Endothelial cell of umbilical vein (primary cell): ENCODE data around the gene ZNF487. TPM values are rescaled to one million over a fixed set of nuclear protein-coding genes. Genes with fewer than 3 reads are reported as not detected.

Experiments
- BruUV-seq: library from RNA; stranded (reverse); fragments of 400-500 nt; replicated peaks from 2 replicates; lab custom pipeline; 2021; lab: Mats Ljungman, UMichigan
- CTCF ChIA-PET: fragments of 300-600, 350-600 bp; sonication (Branson Sonifier 250); formaldehyde crosslinking; loops from one replicate; lab custom pipeline; 2021; ENCODE audit warnings: antibody characterized with exemption, inconsistent platforms; lab: Charles Lee
- POLR2A ChIA-PET: fragments of 300-600, 350-600 bp; sonication (Branson Sonifier 250); formaldehyde crosslinking; loops from one replicate; lab custom pipeline; 2021; ENCODE audit warnings: antibody characterized with exemption, inconsistent platforms; lab: Charles Lee
- DNase-seq: peaks from one replicate; pipeline ENCODE4 v3.0.0-alpha.2; 2011; ENCODE audit warnings: low read depth, low spot score
- FAIRE-seq: peaks from 2 replicates; lab custom pipeline; 2011; peaks lifted over from hg19 to GRCh38; lab: Jason Lieb, UNC
- H2AFZ ChIP-seq: 2 replicates; pipeline ENCODE4 v1.6.0; 2012; ENCODE audit warnings: low read depth, low read length, control low read depth, inconsistent platforms
- H3K27ac ChIP-seq: 2 replicates; pipeline ENCODE4 v1.5.1; 2011; ENCODE audit warnings: low read depth, mild to moderate bottlenecking, control low read depth, low read length, moderate library complexity; ENCODE audit not compliant: insufficient read depth
- H3K27me3 ChIP-seq, 2 experiments: 2 replicates each; pipeline versions ENCODE4 v1.6.0 to v1.6.1; 2011; ENCODE audit warnings: low read length in 2 of 2, mixed read lengths in 1 of 2; ENCODE audit not compliant: control insufficient read depth in 2 of 2, insufficient read depth in 2 of 2
- H3K36me3 ChIP-seq, 2 experiments: 2 replicates in 1 of 2; 3 replicates in 1 of 2; pipeline ENCODE4 v1.5.1; 2011; ENCODE audit warnings: low read length in 2 of 2, mild to moderate bottlenecking in 1 of 2, moderate library complexity in 1 of 2; ENCODE audit not compliant: control insufficient read depth in 2 of 2, insufficient read depth in 2 of 2; ENCODE audit errors: extremely low read depth in 1 of 2
- H3K4me1 ChIP-seq: 3 replicates; pipeline ENCODE4 v1.5.1; 2011; ENCODE audit warnings: mild to moderate bottlenecking, low read length; ENCODE audit not compliant: control insufficient read depth, insufficient read depth; ENCODE audit errors: extremely low read depth
- H3K4me2 ChIP-seq: 2 replicates; pipeline ENCODE4 v1.6.1; 2011; ENCODE audit warnings: low read length, control low read depth, mixed read lengths; ENCODE audit not compliant: insufficient read depth
- H3K4me3 ChIP-seq, 3 experiments: fragments of 200-600 bp in 1 of 3; sonication (generic), shearing (Covaris generic) in 1 of 3; replicated peaks in 1 of 3; 2 replicates each; pipeline ENCODE4 v1.5.1; 2011 to 2016; ENCODE audit warnings: control low read depth in 3 of 3, low read length in 3 of 3, mild to moderate bottlenecking in 2 of 3, inconsistent platforms in 1 of 3, low read depth in 1 of 3, moderate library complexity in 1 of 3; ENCODE audit not compliant: insufficient read depth in 1 of 3
- H3K79me2 ChIP-seq: 2 replicates; pipeline ENCODE4 v1.6.0; 2012; ENCODE audit warnings: low read length, inconsistent platforms; ENCODE audit not compliant: control insufficient read depth, insufficient read depth
- H3K9ac ChIP-seq: replicated peaks from 2 replicates; pipeline ENCODE3; 2011; ENCODE audit warnings: low read length, control low read depth; ENCODE audit not compliant: insufficient read depth; ENCODE audit errors: extremely low read depth
- H3K9me1 ChIP-seq: replicated peaks from 3 replicates; pipeline ENCODE4 v1.6.0; 2011; ENCODE audit warnings: mild to moderate bottlenecking, low read length; ENCODE audit not compliant: control insufficient read depth, insufficient read depth; ENCODE audit errors: extremely low read depth
- H3K9me3 ChIP-seq: replicated peaks from 2 replicates; pipeline ENCODE4 v1.5.1; 2012; ENCODE audit warnings: low read length, inconsistent platforms; ENCODE audit not compliant: control insufficient read depth, insufficient read depth
- H4K20me1 ChIP-seq: replicated peaks from 2 replicates; pipeline ENCODE3; 2011; ENCODE audit warnings: mild to moderate bottlenecking, low read length; ENCODE audit not compliant: control insufficient read depth, insufficient read depth; ENCODE audit errors: extremely low read depth
- CTCF ChIP-seq, 2 donors: IDR thresholded peaks; 1 replicate in 1 of 2; 2 replicates in 1 of 2; pipeline ENCODE4 v1.5.1; 2011; ENCODE audit warnings: low read length in 2 of 2, mild to moderate bottlenecking in 2 of 2, moderate library complexity in 2 of 2, control low read depth in 1 of 2, inconsistent platforms in 1 of 2, low read depth in 1 of 2; ENCODE audit not compliant: insufficient read depth in 1 of 2; ENCODE audit errors: extremely low read depth in 1 of 2
- EZH2 ChIP-seq: IDR thresholded peaks from 2 replicates; pipeline ENCODE4 v1.6.1; 2012; ENCODE audit warnings: borderline replicate concordance, low read depth, mild to moderate bottlenecking, moderate library complexity, low read length, inconsistent platforms; ENCODE audit not compliant: severe bottlenecking
- FOS ChIP-seq: IDR thresholded peaks from 2 replicates; pipeline ENCODE4 v1.6.1; 2011; ENCODE audit warnings: mild to moderate bottlenecking, low read length, moderate library complexity, borderline replicate concordance; ENCODE audit not compliant: insufficient read depth
- GATA2 ChIP-seq: IDR thresholded peaks from 2 replicates; pipeline ENCODE4 v1.7.0; 2011; ENCODE audit warnings: low read depth, mild to moderate bottlenecking, moderate library complexity, mixed read lengths, low read length; ENCODE audit not compliant: insufficient read length, insufficient read depth
- JUN ChIP-seq: IDR thresholded peaks from 2 replicates; pipeline ENCODE4 v1.6.1; 2011; ENCODE audit warnings: borderline replicate concordance, low read depth; ENCODE audit not compliant: insufficient read length, insufficient read depth
- MAX ChIP-seq: IDR thresholded peaks from 2 replicates; pipeline ENCODE4 v1.6.1; 2011; ENCODE audit not compliant: insufficient read depth, insufficient read length
- MYC ChIP-seq: IDR thresholded peaks from one replicate; pipeline ENCODE4 v1.6.1; 2011; ENCODE audit warnings: mild to moderate bottlenecking, low read depth, low read length
- POLR2A ChIP-seq: IDR thresholded peaks from 2 replicates; pipeline ENCODE4 v1.6.1; 2012; ENCODE audit warnings: low read depth, mild to moderate bottlenecking, control low read depth, low read length
- POLR2AphosphoS5 ChIP-seq: IDR thresholded peaks from 2 replicates; pipeline ENCODE4 v1.6.1; 2012; ENCODE audit warnings: low read depth, mild to moderate bottlenecking, control low read depth, low read length, moderate library complexity; ENCODE audit not compliant: insufficient read depth
- dilution Hi-C: fragments of 300-500 bp; cut with MboI; formaldehyde crosslinking; loops from one replicate; pipeline ENCODE4 v1.15.0; 2019; ENCODE audit warnings: low sequenced_read_pairs; ENCODE audit not compliant: extremely low pct_ligation_motif_present
- intact Hi-C: fragments of 100-400 bp; cut with micrococcal nuclease; formaldehyde crosslinking; loops from one replicate; pipeline ENCODE4 v1.10.0; 2022
- polyA plus RNA-seq, 4 experiments: library from polyadenylated mRNA; depleted of rRNA in 3 of 4; stranded (reverse) in 3 of 4; unstranded in 1 of 4; fragments of >200 nt; gene quantifications; 2 replicates each; pipeline versions ENCODE4 v1.2.1 to v1.2.3, GENCODE V29; 2011 to 2012; ENCODE audit warnings: missing spikeins in 1 of 4
- total RNA-seq: library from RNA; stranded (reverse); gene quantifications from 2 replicates; pipeline ENCODE4 v1.2.3, GENCODE V29; 2021

ZNF487 gene
- total and polyA plus RNA-seq, 2 donors (not counting 3 experiments of a cell fraction or from before 2014, with no cell fraction given) = 2.1 to 2.6 TPM

- no peak overlapping the region for H3K27ac ChIP-seq
- H3K4me3 ChIP-seq = no peak overlapping the region
- no peak overlapping the region for H2AFZ ChIP-seq
- TF ChIP-seq MAX (no peak), CTCF (IDR thresholded peaks at IDR 0.05; ENCODE audit: extremely low read depth in 1 of 2, insufficient read depth in 1 of 2, low read depth in 1 of 2, low read length in 2 of 2) (no peak), POLR2A (no peak), MYC (no peak), GATA2 (no peak), JUN (no peak), EZH2 (no peak), FOS (no peak), POLR2AphosphoS5 (no peak)
- dilution Hi-C loops = no loop called here
- H3K4me1 ChIP-seq = no peaks in the 10 kb centered on the region
- ChIA-PET POLR2A (no interaction called here), CTCF (interaction anchor here (0.7 kb wide), 1 partner anchor 17 kb away, joined by 3 read pairs; no protein-coding TSS in a partner anchor)
- no peaks in the 10 kb centered on the region for H4K20me1 ChIP-seq
- H3K9me3 ChIP-seq = no peaks in the 10 kb centered on the region
- no peak overlapping the region for H3K4me2 ChIP-seq
- intact Hi-C loops = no loop called here
- H3K36me3 ChIP-seq = no peaks in the 10 kb centered on the region
- no TSS peak for BruUV-seq
- no peaks in the 10 kb centered on the region for H3K9me1 ChIP-seq
- DNase-seq (no peak), FAIRE-seq (no peak)
- no peak overlapping the region for H3K9ac ChIP-seq
- H3K79me2 ChIP-seq = no peaks in the 10 kb centered on the region
- H3K27me3 ChIP-seq = no peaks in the 10 kb centered on the region
Measured at GRCh38 chr10:43471935-43472720, 35.2 kb downstream of the ZNF487 start.
